ENCODE data around the gene WDFY4. TPM values are rescaled to one million over a fixed set of nuclear protein-coding genes. Genes with fewer than 3 reads are reported as not detected.

The WDFY4 gene
- total RNA-seq, 1 donor, result 28.9 TPM

DNA sequence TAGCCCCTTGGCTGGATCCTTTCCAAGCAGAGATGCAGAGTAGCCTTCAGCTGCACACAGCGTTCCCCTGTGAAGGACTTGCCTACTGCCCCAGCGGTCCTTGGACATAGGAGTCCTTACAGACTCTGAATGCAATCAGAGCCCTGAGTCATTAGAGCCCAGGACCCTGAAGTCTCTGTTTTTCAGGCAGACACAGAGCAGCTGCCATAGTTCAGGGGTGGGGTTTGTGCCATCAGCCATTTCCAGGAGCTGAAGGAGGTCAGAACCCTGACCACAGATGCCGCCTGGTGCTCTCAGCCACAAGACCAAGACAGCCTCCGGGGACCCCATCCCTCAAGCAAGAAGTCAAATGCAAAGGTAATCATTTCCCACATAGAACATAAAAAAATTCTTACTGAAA lies 32.8 kb upstream of the WDFY4 start:
- Histone ChIP-seq H3K4me3 (ENCODE audit: low read length) (no peak overlapping the region), H3K9me3 (ENCODE audit: low read depth, low read length) (no peaks in the 10 kb centered on the region), H3K4me1 (ENCODE audit: insufficient read depth, low read length) (peaks cover 31% of the 10 kb centered on the region), H3K27me3 (ENCODE audit: insufficient read depth, low read length) (peaks cover 3% of the 10 kb centered on the region)

DNA sequence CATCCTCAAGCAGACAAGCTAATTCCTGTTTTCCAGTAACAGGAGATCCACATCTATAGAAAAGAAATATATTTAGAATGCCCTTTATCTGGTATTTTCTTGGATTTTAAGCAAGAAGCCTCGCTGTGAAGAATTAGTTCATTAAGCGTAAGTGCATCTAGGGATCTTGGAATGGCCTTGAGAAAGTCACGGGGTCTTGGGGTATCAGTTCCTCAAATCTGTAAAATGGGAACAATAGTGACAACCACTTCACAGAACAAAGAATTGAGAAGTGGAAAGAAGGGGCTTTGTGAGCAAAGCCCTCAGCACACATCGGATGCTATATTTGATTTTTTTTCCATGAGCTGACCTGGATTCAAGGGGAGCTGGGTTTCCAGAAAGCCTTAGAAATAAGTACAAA lies 32.3 kb upstream of the WDFY4 start:
- Histone ChIP-seq H3K4me3 (ENCODE audit: low read length) (no peak overlapping the region), H3K9me3 (ENCODE audit: low read depth, low read length) (no peaks in the 10 kb centered on the region), H3K27me3 (ENCODE audit: insufficient read depth, low read length) (peaks cover 3% of the 10 kb centered on the region), H3K4me1 (ENCODE audit: insufficient read depth, low read length) (peaks cover 33% of the 10 kb centered on the region)

DNA sequence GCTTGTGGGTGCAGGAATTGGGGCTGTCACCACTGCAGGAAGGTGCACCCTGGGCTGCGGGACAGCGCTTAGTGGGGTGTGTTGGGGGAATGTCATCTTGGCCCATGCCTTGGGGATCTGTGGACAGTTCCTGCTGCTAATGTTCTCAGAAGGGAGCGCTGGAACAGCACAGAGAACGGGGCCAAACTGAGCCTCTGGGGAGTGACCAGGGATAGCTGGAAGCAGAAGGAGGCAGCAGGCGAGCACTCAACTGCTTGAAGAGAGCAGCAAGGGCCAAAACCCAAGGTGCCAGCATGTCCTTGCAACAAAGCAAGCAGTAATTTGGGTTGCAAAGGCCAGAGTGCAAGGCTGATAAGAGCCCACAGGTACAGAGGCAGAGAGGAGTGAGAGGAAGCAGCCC lies 31.3 kb upstream of the WDFY4 start:
- H3K4me1 ChIP-seq (ENCODE audit: insufficient read depth, low read length), result peaks cover 33% of the 10 kb centered on the region
- no peaks in the 10 kb centered on the region for H3K9me3 ChIP-seq (ENCODE audit: low read depth, low read length)
- peaks cover 3% of the 10 kb centered on the region for H3K27me3 ChIP-seq (ENCODE audit: insufficient read depth, low read length)

DNA sequence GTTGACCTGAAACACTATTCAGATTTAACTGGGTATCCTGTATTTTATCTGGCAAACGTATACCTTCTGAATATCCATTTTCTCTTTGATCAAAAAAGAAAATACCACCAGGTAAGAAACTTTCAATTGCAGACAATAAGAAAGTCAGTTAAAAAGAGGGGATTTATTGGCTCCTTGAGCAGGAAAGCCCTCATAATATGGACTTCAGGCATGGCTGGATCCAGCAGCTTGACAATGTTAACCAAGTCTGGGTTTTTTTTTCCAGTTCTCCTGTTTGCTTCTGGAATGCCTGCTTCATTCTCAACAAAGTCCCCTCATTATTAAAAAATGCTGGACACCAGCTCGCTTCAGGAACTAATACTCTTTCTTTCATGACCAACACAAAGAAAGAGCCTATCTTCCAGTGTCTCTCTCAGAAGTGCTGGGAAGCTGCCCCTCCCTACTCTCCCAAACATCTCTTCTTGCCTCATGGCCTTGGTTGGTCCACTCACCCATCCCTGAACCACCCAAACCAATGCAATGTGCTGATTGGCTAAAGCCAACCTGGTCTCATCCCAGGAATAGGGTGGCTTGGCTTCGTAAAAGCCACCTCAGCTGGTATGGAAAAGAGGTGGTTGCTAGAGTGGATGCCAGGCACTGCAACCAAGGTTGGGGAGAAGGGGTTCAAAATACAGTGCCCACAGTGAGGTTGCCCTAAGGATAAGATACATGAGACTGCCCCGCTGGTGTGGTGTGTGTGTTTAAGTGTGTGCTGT lies 30.6 kb upstream of the WDFY4 start:
- Histone ChIP-seq H3K27me3 (ENCODE audit: insufficient read depth, low read length) (peaks cover 3% of the 10 kb centered on the region), H3K9me3 (ENCODE audit: low read depth, low read length) (no peaks in the 10 kb centered on the region), H3K4me1 (ENCODE audit: insufficient read depth, low read length) (peaks cover 33% of the 10 kb centered on the region), H3K4me3 (ENCODE audit: low read length) (no peak overlapping the region)

More for the DNA sequence above, 31.3 kb upstream of the WDFY4 start:
- H3K4me3 ChIP-seq (ENCODE audit: low read length), result no peak overlapping the region

DNA sequence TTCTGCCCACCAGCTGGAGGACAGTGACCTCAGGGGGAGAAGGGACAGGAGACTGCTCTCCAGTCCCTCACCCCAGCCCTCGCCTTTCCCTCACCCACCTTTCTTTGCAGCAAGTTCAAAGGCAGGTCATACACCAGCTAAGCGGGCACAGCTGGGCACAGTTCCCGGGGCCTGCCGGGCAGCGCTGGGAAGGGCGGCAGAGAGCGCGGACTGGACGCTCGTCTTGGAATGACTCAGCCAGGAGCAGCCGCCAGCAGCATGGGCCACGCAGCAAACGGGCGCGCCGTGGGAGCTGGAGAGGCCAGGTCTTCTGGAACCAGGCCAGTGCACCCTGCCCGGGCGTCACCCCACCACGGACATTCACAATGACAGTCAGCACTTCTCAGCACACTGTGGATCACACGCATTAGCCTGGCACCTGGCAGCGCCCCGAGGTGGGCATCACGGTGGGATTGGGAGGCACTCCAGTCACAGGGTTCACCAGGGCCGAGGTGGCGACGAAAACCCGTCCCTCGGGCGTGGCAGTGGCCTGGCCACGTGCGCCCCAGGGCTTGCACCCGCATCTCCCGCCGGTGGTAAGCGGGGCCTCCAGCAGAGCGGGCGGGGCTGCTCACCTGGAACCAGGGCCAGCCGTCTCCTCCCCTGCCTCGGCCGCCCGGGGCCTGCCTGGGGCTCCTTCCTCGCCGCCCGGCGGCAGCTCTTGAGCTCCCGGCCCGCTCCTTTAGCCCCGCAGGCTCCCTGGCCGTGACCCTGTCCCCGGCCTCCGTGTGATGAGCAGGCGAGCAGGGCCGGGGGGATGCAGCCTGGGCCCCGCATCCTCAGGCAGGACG lies 29.0 kb upstream of the WDFY4 start:
- Histone ChIP-seq H3K9me3 (ENCODE audit: low read depth, low read length) (no peaks in the 10 kb centered on the region), H3K27me3 (ENCODE audit: insufficient read depth, low read length) (peaks cover 3% of the 10 kb centered on the region), H3K4me1 (ENCODE audit: insufficient read depth, low read length) (peaks cover 33% of the 10 kb centered on the region), H3K4me3 (ENCODE audit: low read length) (peak overlapping the region; percentile 7)

DNA sequence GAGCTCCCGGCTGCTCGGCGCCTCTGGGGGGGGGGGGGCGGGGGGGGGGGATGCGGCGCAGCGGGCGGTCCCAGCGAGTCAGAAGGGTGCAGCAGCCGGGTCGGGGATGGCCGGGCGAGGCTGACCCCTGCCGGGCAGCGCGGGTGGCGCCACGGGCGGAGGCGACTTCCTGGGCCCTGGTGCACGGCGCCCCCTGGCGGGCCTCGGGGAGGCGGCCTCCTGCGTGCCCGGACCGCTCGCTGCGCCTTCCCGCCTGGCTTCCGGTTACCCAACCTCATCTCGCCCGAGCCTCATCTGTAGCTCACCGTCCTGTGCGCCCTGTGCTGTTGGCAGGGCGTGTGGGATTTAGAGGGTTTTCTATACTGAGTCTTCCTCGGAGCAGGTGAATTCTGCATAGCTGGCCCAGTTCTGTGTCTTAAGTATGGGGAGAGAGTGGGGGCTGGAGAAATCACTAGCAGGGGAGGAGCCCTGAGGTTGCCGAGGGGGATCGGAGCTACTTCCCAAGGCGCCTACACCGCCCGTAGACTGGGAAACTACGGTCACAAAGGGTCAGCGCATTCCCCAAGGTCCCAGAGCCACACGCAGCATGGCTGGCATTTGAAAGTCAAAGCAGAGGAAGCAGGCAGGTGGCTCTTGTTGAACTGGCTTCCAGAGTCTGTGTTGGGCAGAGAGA lies 28.3 kb upstream of the WDFY4 start:
- Histone ChIP-seq H3K4me3 (ENCODE audit: low read length) (peak overlapping the region; percentile 0), H3K4me1 (ENCODE audit: insufficient read depth, low read length) (peaks cover 33% of the 10 kb centered on the region), H3K9me3 (ENCODE audit: low read depth, low read length) (no peaks in the 10 kb centered on the region), H3K27me3 (ENCODE audit: insufficient read depth, low read length) (peaks cover 3% of the 10 kb centered on the region)

DNA sequence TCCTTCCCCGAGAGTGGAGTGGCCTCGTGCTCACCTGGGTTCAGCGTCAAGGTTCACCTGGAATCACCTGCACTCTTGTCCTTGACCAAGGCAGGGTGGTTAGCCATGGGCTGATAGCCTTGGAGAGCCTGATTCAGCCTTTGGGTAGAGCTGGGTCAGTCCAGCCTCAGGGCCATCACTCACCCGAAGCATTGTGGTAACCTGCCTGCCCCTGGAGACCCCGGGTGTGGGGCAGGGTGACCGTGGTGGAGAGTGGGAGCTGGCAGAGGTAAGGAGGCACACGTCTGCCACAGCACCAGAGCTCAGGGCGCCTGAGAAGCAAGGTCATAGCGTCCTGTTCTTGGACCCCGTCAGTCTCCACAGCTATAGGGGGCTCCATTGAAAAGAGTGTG lies 27.8 kb upstream of the WDFY4 start:
- Histone ChIP-seq H3K27me3 (ENCODE audit: insufficient read depth, low read length) (peaks cover 3% of the 10 kb centered on the region), H3K9me3 (ENCODE audit: low read depth, low read length) (no peaks in the 10 kb centered on the region), H3K4me3 (ENCODE audit: low read length) (no peak overlapping the region), H3K4me1 (ENCODE audit: insufficient read depth, low read length) (peaks cover 33% of the 10 kb centered on the region)

DNA sequence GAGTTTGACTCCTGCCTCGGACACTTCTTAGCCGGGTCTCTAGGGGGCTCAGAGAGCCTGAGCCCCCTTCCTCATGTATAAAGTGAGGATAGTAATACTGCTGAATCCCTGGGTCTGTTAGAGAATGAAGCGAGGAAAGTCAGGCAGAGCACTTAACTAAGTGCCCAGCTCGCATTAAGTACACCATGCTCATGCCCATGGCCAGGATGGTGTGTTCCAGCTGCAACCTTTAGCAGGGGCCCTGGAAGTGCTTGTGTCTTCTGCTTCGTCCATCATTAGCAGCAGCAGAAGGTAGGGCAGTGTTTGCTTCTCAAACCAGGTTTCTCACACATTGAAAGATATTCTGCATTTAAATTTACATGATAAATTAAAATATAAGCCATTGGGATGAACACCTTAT lies 27.3 kb upstream of the WDFY4 start:
- Histone ChIP-seq H3K27me3 (ENCODE audit: insufficient read depth, low read length) (peaks cover 3% of the 10 kb centered on the region), H3K9me3 (ENCODE audit: low read depth, low read length) (no peaks in the 10 kb centered on the region), H3K4me1 (ENCODE audit: insufficient read depth, low read length) (peaks cover 30% of the 10 kb centered on the region), H3K4me3 (ENCODE audit: low read length) (no peak overlapping the region)

DNA sequence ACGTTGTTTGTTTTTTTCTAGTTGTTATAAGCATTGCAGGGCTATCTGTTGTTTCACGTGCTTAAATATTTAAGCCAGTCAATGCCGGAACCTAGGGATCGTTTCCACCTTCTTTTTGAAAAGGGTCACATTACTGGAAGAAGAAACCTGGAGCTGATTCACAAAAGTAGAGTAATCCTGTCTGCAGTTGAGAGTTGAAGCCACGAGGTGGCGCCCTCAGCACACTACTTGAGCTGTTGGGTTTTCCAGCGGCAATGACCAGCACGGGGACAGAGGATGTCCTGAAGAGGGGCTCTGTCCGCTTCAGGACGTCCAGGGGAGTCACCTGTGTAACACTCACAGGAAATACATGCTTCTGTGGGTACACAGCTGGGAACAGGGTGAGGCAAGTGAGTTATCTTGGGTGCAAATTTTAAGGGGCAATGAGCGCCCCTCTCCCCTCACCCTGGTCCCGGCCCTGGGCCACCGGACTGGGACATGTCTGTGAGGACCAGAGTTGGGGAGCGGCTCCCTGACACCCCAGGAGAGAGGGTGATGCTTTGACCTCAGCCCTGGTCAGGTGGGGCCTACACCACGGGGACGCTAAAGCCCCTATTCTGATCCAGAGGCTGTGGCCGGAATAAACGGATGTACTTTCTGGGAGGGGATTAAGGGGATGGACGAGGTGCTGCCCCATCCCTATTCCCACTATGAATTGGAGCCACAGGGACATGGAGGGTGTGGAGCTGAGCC lies 26.3 kb upstream of the WDFY4 start:
- Histone ChIP-seq H3K4me1 (ENCODE audit: insufficient read depth, low read length) (peaks cover 25% of the 10 kb centered on the region), H3K4me3 (ENCODE audit: low read length) (no peak overlapping the region), H3K27me3 (ENCODE audit: insufficient read depth, low read length) (peaks cover 3% of the 10 kb centered on the region)

DNA sequence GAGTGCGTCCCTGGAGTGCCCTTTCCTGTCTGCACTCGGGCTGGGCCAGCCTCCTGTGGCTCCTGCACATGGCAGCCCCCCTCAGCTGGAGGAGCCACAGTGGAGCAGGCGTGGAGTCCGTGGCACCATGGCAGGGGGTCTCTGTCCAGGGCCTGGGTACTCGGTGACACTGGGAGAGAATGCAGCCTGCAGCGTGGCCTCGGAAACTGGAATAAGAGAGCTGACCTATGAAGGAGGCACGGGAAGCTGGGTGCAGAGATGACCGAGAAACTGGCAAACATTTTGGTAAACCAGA lies 25.8 kb upstream of the WDFY4 start:
- peaks cover 25% of the 10 kb centered on the region for H3K4me1 ChIP-seq (ENCODE audit: insufficient read depth, low read length)
- H3K27me3 ChIP-seq (ENCODE audit: insufficient read depth, low read length), result peaks cover 3% of the 10 kb centered on the region
- no peak overlapping the region for H3K4me3 ChIP-seq (ENCODE audit: low read length)
- no peaks in the 10 kb centered on the region for H3K9me3 ChIP-seq (ENCODE audit: low read depth, low read length)

More for the DNA sequence above, 26.3 kb upstream of the WDFY4 start:
- no peaks in the 10 kb centered on the region for H3K9me3 ChIP-seq (ENCODE audit: low read depth, low read length)

DNA sequence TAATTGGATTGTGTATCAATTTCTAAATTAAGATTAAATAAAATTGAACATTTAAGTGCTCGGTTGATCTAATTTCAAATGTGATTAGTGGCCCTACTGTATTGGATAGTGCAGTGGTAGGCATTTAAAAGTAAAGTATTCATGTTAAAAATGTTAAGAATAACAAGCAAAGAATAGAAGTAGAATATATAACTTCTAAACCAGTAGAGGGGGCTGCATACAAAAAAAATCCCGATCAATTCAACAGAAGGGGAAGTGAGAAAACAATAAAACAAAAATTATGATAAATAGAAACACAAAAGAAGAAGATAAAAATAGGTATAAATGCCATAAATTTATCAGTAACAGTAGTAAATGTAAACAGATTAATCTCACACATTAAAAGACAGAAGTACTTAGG lies 24.9 kb upstream of the WDFY4 start:
- Histone ChIP-seq H3K27me3 (ENCODE audit: insufficient read depth, low read length) (no peaks in the 10 kb centered on the region), H3K4me1 (ENCODE audit: insufficient read depth, low read length) (peaks cover 18% of the 10 kb centered on the region), H3K4me3 (ENCODE audit: low read length) (no peak overlapping the region)

DNA sequence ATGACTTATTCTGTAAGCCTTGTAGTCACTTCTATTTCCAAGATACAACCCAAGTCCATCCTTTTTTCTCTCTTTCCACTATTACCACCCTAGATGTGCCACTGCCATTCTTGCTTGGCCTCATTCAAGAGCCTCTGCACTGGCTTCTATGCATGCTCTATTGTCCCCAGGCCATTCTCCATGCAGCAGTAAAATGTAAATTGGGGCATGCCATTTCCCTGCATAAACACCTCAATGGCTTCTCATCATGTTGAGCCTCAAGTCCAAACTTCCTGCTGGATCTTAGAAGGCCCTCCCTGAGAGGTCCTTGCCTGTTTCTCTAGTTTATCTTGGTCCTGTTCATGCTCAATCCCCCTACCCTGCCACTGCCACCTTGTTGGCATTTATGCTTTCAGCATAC lies 23.2 kb upstream of the WDFY4 start:
- Histone ChIP-seq H3K4me1 (ENCODE audit: insufficient read depth, low read length) (peaks cover 7% of the 10 kb centered on the region), H3K4me3 (ENCODE audit: low read length) (no peak overlapping the region), H3K9me3 (ENCODE audit: low read depth, low read length) (no peaks in the 10 kb centered on the region), H3K27me3 (ENCODE audit: insufficient read depth, low read length) (no peaks in the 10 kb centered on the region)

More for the DNA sequence above, 24.9 kb upstream of the WDFY4 start:
- H3K9me3 ChIP-seq (ENCODE audit: low read depth, low read length), result no peaks in the 10 kb centered on the region

DNA sequence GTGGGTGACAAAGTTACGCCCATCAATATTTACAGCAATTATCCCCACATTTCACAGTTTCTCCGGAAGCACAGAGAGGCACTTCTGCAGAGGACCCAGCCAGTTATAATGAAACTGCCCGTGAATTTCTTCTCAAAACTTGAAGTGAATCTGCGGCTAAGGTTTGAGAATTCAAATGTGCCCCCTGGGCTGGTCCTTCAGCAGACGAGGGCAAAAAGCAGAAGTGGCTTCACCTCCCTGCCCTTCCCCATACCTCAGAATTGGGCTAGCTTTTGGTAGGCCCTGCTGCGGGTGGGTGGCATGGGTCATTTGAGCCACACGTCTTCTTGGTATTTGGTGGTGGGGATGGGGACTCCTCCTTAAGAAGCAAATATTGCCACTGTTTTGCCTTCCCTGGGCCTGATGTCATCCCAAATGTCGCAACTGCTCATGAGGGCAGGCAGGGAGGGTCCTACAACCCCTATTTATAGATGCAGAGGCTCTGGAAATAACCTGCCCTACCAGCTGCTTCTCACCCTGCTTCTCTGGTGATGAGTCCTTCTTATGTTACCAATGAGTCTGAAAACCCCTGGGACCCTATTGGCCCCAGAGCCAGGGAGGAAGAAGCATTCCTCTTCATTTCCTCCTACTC lies 16.6 kb upstream of the WDFY4 start:
- Histone ChIP-seq H3K27me3 (ENCODE audit: insufficient read depth, low read length) (no peaks in the 10 kb centered on the region), H3K4me3 (ENCODE audit: low read length) (no peak overlapping the region), H3K4me1 (ENCODE audit: insufficient read depth, low read length) (peaks cover 38% of the 10 kb centered on the region), H3K9me3 (ENCODE audit: low read depth, low read length) (no peaks in the 10 kb centered on the region)
